ENCODE results near the gene PTPRM. TPM values are rescaled to one million over a fixed set of nuclear protein-coding genes. Genes with fewer than 3 reads are reported as not detected.

PTPRM gene
- total and polyA plus RNA-seq, 2 of the 8 experiments (the other 6 are each of a cell fraction or from before 2014, with no cell fraction given) = 4.1 to 7.0 TPM

- CTCF ChIA-PET (ENCODE audit: partially characterized antibody) = interaction anchor here (1.5 to 1.9 kb wide), 5 partner anchors 47 to 247 kb away, joined by 3 to 7 read pairs (median 5); no protein-coding TSS in a partner anchor
These were observed 46.8 kb upstream of the PTPRM start for GRCh38 chr18:7520200-7520785.

More at GRCh38 chr18:7520200-7520785, 46.8 kb upstream of the PTPRM start:
- H3K14ac ChIP-seq (ENCODE audit: insufficient read length) = no peak overlapping the region
- DNase-seq (ENCODE audit: low read depth in 1 of 2, low spot score in 2 of 2) (no peak), FAIRE-seq (no peak)
- H3K4me1 ChIP-seq (replicated peaks in 1 of 4; ENCODE audit: control insufficient read depth in 3 of 4, insufficient read depth in 4 of 4, low read length in 3 of 4) = peaks cover 0 to 21% (median 6%) of the 10 kb centered on the region in 4 experiments; a peak in 5 of 7 replicates
- H2AFZ ChIP-seq (ENCODE audit: low read length) = peak overlapping the region; percentile 10; the same call in 1 of the 2 replicates
- H2BK5ac ChIP-seq (ENCODE audit: low read depth, low read length) = no peak overlapping the region
- H3K4me2 ChIP-seq (ENCODE audit: insufficient read depth in 1 of 2, low read depth in 2 of 2, low read length in 2 of 2) = no peak overlapping the region
- H2BK12ac ChIP-seq (ENCODE audit: low read depth, low read length) = no peak overlapping the region
- H3K79me1 ChIP-seq (ENCODE audit: low read depth, low read length) = no peaks in the 10 kb centered on the region
- H3K9me3 ChIP-seq (ENCODE audit: insufficient read depth in 2 of 2, low read depth in 1 of 2, low read length in 1 of 2) = no peaks in the 10 kb centered on the region
- H3K36me3 ChIP-seq (ENCODE audit: control insufficient read depth in 2 of 4, insufficient read depth in 4 of 4, low read length in 3 of 4) = no peaks in the 10 kb centered on the region
- H3K23me2 ChIP-seq (ENCODE audit: low read depth, low read length) = no peaks in the 10 kb centered on the region
- H2BK120ac ChIP-seq (replicated peaks; ENCODE audit: low read depth, low read length) = no peak overlapping the region
- H3K4ac ChIP-seq (replicated peaks; ENCODE audit: insufficient read length, low read depth, low read length) = no peak overlapping the region
- H4K5ac ChIP-seq (ENCODE audit: insufficient read length, low read depth, low read length) = no peak overlapping the region
- no peak overlapping the region for H3K56ac ChIP-seq (replicated peaks; ENCODE audit: insufficient read length, low read depth, low read length)
- H3K27ac ChIP-seq (ENCODE audit: low read depth, low read length) = no peak overlapping the region
- WGBS, 2 experiments (ENCODE audit: extremely low coverage in 1 of 2, insufficient coverage in 1 of 2, insufficient read length in 1 of 2, insufficient replicate concordance in 2 of 2, low coverage in 1 of 2, low lambda C conversion rate in 2 of 2, missing lambda C conversion rate in 1 of 2) = 86% methylated on average over 6 of the region's 6 CpGs; no CpG with 5 or more reads in 1 of the 2 experiments
- H2BK15ac ChIP-seq (ENCODE audit: low read length) = no peak overlapping the region
- no peaks in the 10 kb centered on the region for H4K20me1 ChIP-seq (replicated peaks in 1 of 2; ENCODE audit: control insufficient read depth in 1 of 2, insufficient read depth in 2 of 2, low read length in 2 of 2)
- H2AK5ac ChIP-seq (ENCODE audit: low read depth, low read length) = no peak overlapping the region
- H3K4me3 ChIP-seq (ENCODE audit: extremely low read depth in 1 of 4, insufficient read depth in 2 of 4, low read depth in 3 of 4, low read length in 4 of 4) = no peak overlapping the region
- no peak overlapping the region for H4K91ac ChIP-seq (replicated peaks; ENCODE audit: insufficient read length, low read length)
- H3K23ac ChIP-seq (ENCODE audit: insufficient read length) = no peak overlapping the region
- no peaks in the 10 kb centered on the region for H3K79me2 ChIP-seq (ENCODE audit: control insufficient read depth in 1 of 2, insufficient read depth in 2 of 2, low read length in 2 of 2)
- H3K18ac ChIP-seq (ENCODE audit: extremely low read depth, low read length) = no peak overlapping the region
- POLR2A ChIA-PET (ENCODE audit: partially characterized antibody) = no interaction called here
- H2BK20ac ChIP-seq (ENCODE audit: low read length) = no peak overlapping the region
- no peak overlapping the region for H4K8ac ChIP-seq (ENCODE audit: extremely low read depth, insufficient read depth, low read length)
- H3K27me3 ChIP-seq (replicated peaks in 1 of 4; ENCODE audit: control insufficient read depth in 3 of 4, extremely low read depth in 1 of 4, insufficient read depth in 3 of 4, low read length in 3 of 4) = no peaks in the 10 kb centered on the region
- no peak overlapping the region for H3K9ac ChIP-seq (replicated peaks in 1 of 4; ENCODE audit: extremely low read depth in 1 of 4, low read depth in 3 of 4, low read length in 3 of 4)
- TF ChIP-seq HDAC6 (IDR thresholded peaks at IDR 0.05; ENCODE audit: low read depth, low read length) = no peak
- no peak for TF ChIP-seq NRF1 (IDR thresholded peaks at IDR 0.05; ENCODE audit: low read depth, low read length)
- TF ChIP-seq CBX5 (IDR thresholded peaks at IDR 0.05; ENCODE audit: low read depth, low read length) = no peak
- TF ChIP-seq GTF2F1 (IDR thresholded peaks at IDR 0.05; ENCODE audit: borderline replicate concordance, low read depth, low read length) = no peak
- no peak for TF ChIP-seq CTCF (IDR thresholded peaks at IDR 0.05; ENCODE audit: control extremely low read depth in 1 of 3, insufficient read depth in 1 of 3, low read depth in 1 of 3, low read length in 3 of 3)
